ENCODE results near the gene KCNJ13. TPM values are rescaled to one million over a fixed set of nuclear protein-coding genes. Genes with fewer than 3 reads are reported as not detected.

KCNJ13 gene
- total RNA-seq, 1 donor from 2014 or later: not detected

- Histone ChIP-seq H3K4me3 (ENCODE audit: low read depth, low read length) (no peak overlapping the region), H3K36me3 (ENCODE audit: control insufficient read depth, insufficient read depth, low read length) (peaks cover 1% of the 10 kb centered on the region), H3K27me3 (ENCODE audit: control insufficient read depth, insufficient read depth, low read length) (no peaks in the 10 kb centered on the region)
- no peak for TF ChIP-seq CTCF (IDR thresholded peaks at IDR 0.05; ENCODE audit: insufficient read depth, low read length, severe bottlenecking)
- DNase-seq (ENCODE audit: low read depth) (no peak), FAIRE-seq (no peak)
Observed at GRCh38 chr2:232779465-232779864, 3.1 kb upstream of the KCNJ13 start.

GRCh38 chr2:232777276-232777675, 911 bp upstream of the KCNJ13 start:
- no peak overlapping the region for H3K4me3 ChIP-seq (ENCODE audit: low read depth, low read length)
- FAIRE-seq (no peak), DNase-seq (ENCODE audit: low read depth) (no peak)
- peaks cover 1% of the 10 kb centered on the region for H3K36me3 ChIP-seq (ENCODE audit: control insufficient read depth, insufficient read depth, low read length)
- no peak for TF ChIP-seq CTCF (IDR thresholded peaks at IDR 0.05; ENCODE audit: insufficient read depth, low read length, severe bottlenecking)
- H3K27me3 ChIP-seq (ENCODE audit: control insufficient read depth, insufficient read depth, low read length): no peaks in the 10 kb centered on the region

- Histone ChIP-seq H3K4me3 (ENCODE audit: low read depth, low read length) (no peak overlapping the region), H3K27me3 (ENCODE audit: control insufficient read depth, insufficient read depth, low read length) (no peaks in the 10 kb centered on the region), H3K36me3 (ENCODE audit: control insufficient read depth, insufficient read depth, low read length) (peaks cover 3% of the 10 kb centered on the region)
- no peak for TF ChIP-seq CTCF (IDR thresholded peaks at IDR 0.05; ENCODE audit: insufficient read depth, low read length, severe bottlenecking)
- FAIRE-seq (no peak), DNase-seq (ENCODE audit: low read depth) (no peak)
Observed at GRCh38 chr2:232773815-232774214, 2.5 kb downstream of the KCNJ13 start.

- no peak for FAIRE-seq
- no peak for TF ChIP-seq CTCF (IDR thresholded peaks at IDR 0.05; ENCODE audit: insufficient read depth, low read length, severe bottlenecking)
- peaks cover 4% of the 10 kb centered on the region for H3K36me3 ChIP-seq (ENCODE audit: control insufficient read depth, insufficient read depth, low read length)
- no peak overlapping the region for H3K4me3 ChIP-seq (ENCODE audit: low read depth, low read length)
- H3K27me3 ChIP-seq (ENCODE audit: control insufficient read depth, insufficient read depth, low read length): no peaks in the 10 kb centered on the region
- DNase-seq (ENCODE audit: low read depth): no peak
Observed at GRCh38 chr2:232772531-232772930, 3.8 kb downstream of the KCNJ13 start.

GRCh38 chr2:232771870-232772269, 4.5 kb downstream of the KCNJ13 start:
- DNase-seq (ENCODE audit: low read depth) (no peak), FAIRE-seq (no peak)
- H3K36me3 ChIP-seq (ENCODE audit: control insufficient read depth, insufficient read depth, low read length): peaks cover 3% of the 10 kb centered on the region
- H3K27me3 ChIP-seq (ENCODE audit: control insufficient read depth, insufficient read depth, low read length): no peaks in the 10 kb centered on the region
- no peak overlapping the region for H3K4me3 ChIP-seq (ENCODE audit: low read depth, low read length)
- TF ChIP-seq CTCF (IDR thresholded peaks at IDR 0.05; ENCODE audit: insufficient read depth, low read length, severe bottlenecking): no peak

GRCh38 chr2:232770207-232770606, 6.2 kb downstream of the KCNJ13 start:
- no peak for TF ChIP-seq CTCF (IDR thresholded peaks at IDR 0.05; ENCODE audit: insufficient read depth, low read length, severe bottlenecking)
- no peak overlapping the region for H3K4me3 ChIP-seq (ENCODE audit: low read depth, low read length)
- peaks cover 3% of the 10 kb centered on the region for H3K36me3 ChIP-seq (ENCODE audit: control insufficient read depth, insufficient read depth, low read length)
- no peak for FAIRE-seq
- H3K27me3 ChIP-seq (ENCODE audit: control insufficient read depth, insufficient read depth, low read length): no peaks in the 10 kb centered on the region
- no peak for DNase-seq (ENCODE audit: low read depth)
